GM12891 (cell line): ENCODE data around the gene PCDHGA9.

Experiments used
- PAX5 ChIP-seq: IDR thresholded peaks from 2 replicates; pipeline ENCODE4 v1.6.1; 2011; ENCODE audit warnings: low read length, moderate library complexity, mild to moderate bottlenecking; ENCODE audit not compliant: insufficient read depth, severe bottlenecking
- POLR2A ChIP-seq: IDR thresholded peaks from 2 replicates; pipeline ENCODE4 v1.6.1; 2011; ENCODE audit warnings: low read depth, low read length, control low read depth
- POLR2AphosphoS5 ChIP-seq: IDR thresholded peaks from 2 replicates; pipeline ENCODE4 v1.6.1; 2011; ENCODE audit warnings: low read depth, low read length, control low read depth
- POU2F2 ChIP-seq: IDR thresholded peaks from 2 replicates; pipeline ENCODE4 v1.6.1; 2011; ENCODE audit warnings: low read depth, mild to moderate bottlenecking, control low read depth, low read length, moderate library complexity
- SPI1 ChIP-seq: IDR thresholded peaks from 2 replicates; pipeline ENCODE4 v1.6.1; 2011; ENCODE audit warnings: low read depth, low read length, control low read depth
- TAF1 ChIP-seq: IDR thresholded peaks from 2 replicates; pipeline ENCODE4 v1.6.1; 2011; ENCODE audit warnings: low read depth, low read length, control low read depth

DNA sequence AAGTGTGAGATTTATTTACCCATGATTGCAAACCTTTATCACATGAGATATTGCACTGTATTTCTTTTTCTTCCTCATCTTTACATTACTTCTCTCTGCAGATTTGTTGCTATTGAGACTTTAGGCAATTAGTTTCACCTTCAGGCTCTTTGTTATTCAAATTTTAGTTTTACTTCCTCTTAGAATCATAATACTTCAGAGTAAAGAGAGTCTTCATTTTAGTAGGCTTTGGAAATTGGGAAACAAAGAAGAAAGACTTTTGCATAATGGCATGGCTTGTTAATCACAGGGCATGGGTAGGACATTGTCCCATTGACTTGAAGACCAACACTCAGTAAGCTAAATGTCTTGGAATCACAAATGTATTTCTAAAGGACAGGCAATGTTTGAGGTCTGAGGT lies 39.9 kb upstream of the PCDHGA9 start:
- no peak for TF ChIP-seq POLR2A
- TF ChIP-seq SPI1 = no peak
- no peak for TF ChIP-seq TAF1
- no peak for TF ChIP-seq POLR2AphosphoS5
- no peak for TF ChIP-seq PAX5
- no peak for TF ChIP-seq POU2F2
